ENCODE measurements around the gene SLC6A19.

SLC6A19 gene

GRCh38 chr5:1207555-1207954 is 6.2 kb downstream of the SLC6A19 start:
- TF ChIP-seq CTCF (IDR thresholded peaks at IDR 0.05) = no peak

- TF ChIP-seq CTCF (IDR thresholded peaks at IDR 0.05) = no peak
These were observed 6.9 kb downstream of the SLC6A19 start for GRCh38 chr5:1208221-1208742.

GRCh38 chr5:1208743-1209488 is 7.5 kb downstream of the SLC6A19 start:
- peak; percentile 52 for TF ChIP-seq CTCF (IDR thresholded peaks at IDR 0.05)

GRCh38 chr5:1209489-1209852 is 8.1 kb downstream of the SLC6A19 start:
- TF ChIP-seq CTCF (IDR thresholded peaks at IDR 0.05) = no peak

- TF ChIP-seq CTCF (IDR thresholded peaks at IDR 0.05) = no peak
These were observed 8.7 kb downstream of the SLC6A19 start for GRCh38 chr5:1209896-1210776.

- no peak for TF ChIP-seq CTCF (IDR thresholded peaks at IDR 0.05)
These were observed 9.4 kb downstream of the SLC6A19 start for GRCh38 chr5:1210832-1211251.

GRCh38 chr5:1211701-1212100 is 10.3 kb downstream of the SLC6A19 start:
- no peak for TF ChIP-seq CTCF (IDR thresholded peaks at IDR 0.05)
